ENCODE data around the gene ZFC3H1. TPM values are rescaled to one million over a fixed set of nuclear protein-coding genes. Genes with fewer than 3 reads are reported as not detected.
A peak's percentile ranks its signal among the peaks of the same experiment; 100 is the strongest.

ZFC3H1 gene
- total RNA-seq, 1 experiment from 2014 or later: 11.5 TPM

GRCh38 chr12:71610031-71610795, 53.4 kb downstream of the ZFC3H1 start:
- Histone ChIP-seq H3K36me3 (peaks cover 76% of the 10 kb centered on the region), H3K4me3 (no peak overlapping the region), H3K27me3 (no peaks in the 10 kb centered on the region), H3K9me3 (no peaks in the 10 kb centered on the region)
- DNase-seq: no peak

- Histone ChIP-seq H3K9me3 (no peaks in the 10 kb centered on the region), H3K36me3 (peaks cover 57% of the 10 kb centered on the region), H3K4me3 (no peak overlapping the region), H3K27me3 (no peaks in the 10 kb centered on the region)
- no peak for DNase-seq
Observed at GRCh38 chr12:71607494-71608330, 55.9 kb downstream of the ZFC3H1 start.

DNA sequence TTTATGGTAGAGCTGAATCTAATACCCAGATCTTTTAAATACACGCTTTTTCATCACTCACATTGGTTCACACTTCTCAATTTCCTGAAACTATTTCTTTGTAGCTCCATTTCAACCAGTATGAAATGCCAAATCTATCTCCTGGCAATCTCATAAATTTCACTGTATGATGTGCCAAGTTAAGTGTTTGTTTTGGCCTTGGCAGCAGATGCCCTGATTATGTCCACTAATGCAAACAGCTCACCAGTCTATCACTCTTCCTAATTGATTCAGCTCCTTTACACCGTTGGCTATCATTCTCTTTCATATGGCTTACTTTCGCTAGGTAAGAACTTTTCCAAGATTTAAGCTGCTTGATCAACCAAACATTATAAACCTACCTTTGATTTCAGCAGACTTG, 58.6 kb downstream of the ZFC3H1 start:
- Histone ChIP-seq H3K4me3 (no peak overlapping the region), H3K9me3 (no peaks in the 10 kb centered on the region), H3K27me3 (no peaks in the 10 kb centered on the region), H3K36me3 (peaks cover 38% of the 10 kb centered on the region)
- no peak for DNase-seq

DNA sequence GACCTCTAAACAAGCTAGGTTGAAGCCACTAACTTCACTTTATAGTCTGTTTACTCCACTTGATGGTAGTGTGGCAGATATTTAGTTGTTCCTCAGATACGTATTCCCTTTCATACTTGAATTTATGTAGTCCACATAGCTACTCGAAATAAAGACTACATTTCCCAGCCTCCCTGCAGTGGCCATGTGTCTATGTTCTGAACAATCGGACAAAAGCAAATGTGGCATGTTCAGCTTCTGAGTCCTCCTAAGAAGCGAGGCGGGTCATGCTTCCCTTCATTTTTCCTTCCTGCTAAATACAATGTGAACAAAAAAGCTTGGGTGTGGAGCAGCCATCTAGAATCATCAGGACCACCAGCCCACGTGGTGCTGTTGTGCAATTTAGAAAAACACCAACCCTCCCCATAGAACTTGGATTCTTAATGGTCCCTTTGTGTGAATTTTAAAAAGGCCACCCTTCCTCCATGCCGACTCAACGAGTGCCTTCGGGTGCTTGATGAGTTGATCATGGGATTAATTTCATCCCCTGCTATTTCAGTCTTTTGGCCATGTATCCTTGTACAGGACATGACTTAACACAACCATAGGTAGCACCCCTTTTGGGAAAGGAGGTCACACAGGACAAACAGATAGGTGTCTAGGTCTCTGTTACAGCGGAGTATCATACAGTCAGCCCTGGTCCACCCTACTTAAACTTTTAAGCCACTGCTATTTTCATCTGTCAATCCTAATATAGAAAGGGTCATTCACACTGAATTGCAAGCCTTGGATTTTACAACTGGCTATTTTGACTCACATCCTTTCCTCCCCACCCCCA, 60.7 kb downstream of the ZFC3H1 start:
- no peaks in the 10 kb centered on the region for H3K27me3 ChIP-seq
- no peak overlapping the region for H3K4me3 ChIP-seq
- peaks cover 23% of the 10 kb centered on the region for H3K36me3 ChIP-seq
- H3K9me3 ChIP-seq: no peaks in the 10 kb centered on the region
- DNase-seq: no peak

GRCh38 chr12:71601546-71601945, 62.1 kb downstream of the ZFC3H1 start:
- DNase-seq: no peak
- H3K36me3 ChIP-seq: peaks cover 10% of the 10 kb centered on the region
- no peak overlapping the region for H3K4me3 ChIP-seq
- no peaks in the 10 kb centered on the region for H3K9me3 ChIP-seq
- no peaks in the 10 kb centered on the region for H3K27me3 ChIP-seq

DNA sequence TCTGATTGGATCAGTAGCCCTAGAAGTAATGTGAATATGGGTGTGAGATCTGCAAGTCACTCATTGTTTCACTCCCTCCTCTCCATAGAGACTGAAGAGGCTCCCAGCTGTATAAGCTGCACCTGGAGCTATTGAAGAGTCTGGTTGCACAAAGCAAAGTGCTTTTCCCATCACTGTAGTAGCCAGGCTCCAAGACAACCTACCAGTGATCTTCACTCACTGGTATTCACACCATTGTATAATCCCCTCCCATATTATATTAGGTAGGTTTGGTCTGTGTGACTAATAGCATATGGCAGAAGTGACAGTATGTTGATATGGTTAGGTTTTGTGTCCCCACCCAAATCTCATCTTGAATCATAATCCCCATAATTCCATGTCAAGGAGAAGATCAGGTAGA, 64.4 kb downstream of the ZFC3H1 start:
- no peak for DNase-seq
- H3K27me3 ChIP-seq: no peaks in the 10 kb centered on the region
- H3K4me3 ChIP-seq: no peak overlapping the region
- no peaks in the 10 kb centered on the region for H3K9me3 ChIP-seq
- H3K36me3 ChIP-seq: no peaks in the 10 kb centered on the region

- peak; percentile 8 for DNase-seq
- no peak overlapping the region for H3K4me3 ChIP-seq
- H3K27me3 ChIP-seq: no peaks in the 10 kb centered on the region
- no peaks in the 10 kb centered on the region for H3K36me3 ChIP-seq
- no peaks in the 10 kb centered on the region for H3K9me3 ChIP-seq
Observed at GRCh38 chr12:71594214-71594948, 69.3 kb downstream of the ZFC3H1 start.

GRCh38 chr12:71592841-71593240, 70.8 kb downstream of the ZFC3H1 start:
- no peak overlapping the region for H3K4me3 ChIP-seq
- DNase-seq: no peak
- no peaks in the 10 kb centered on the region for H3K9me3 ChIP-seq
- no peaks in the 10 kb centered on the region for H3K27me3 ChIP-seq
- no peaks in the 10 kb centered on the region for H3K36me3 ChIP-seq

DNA sequence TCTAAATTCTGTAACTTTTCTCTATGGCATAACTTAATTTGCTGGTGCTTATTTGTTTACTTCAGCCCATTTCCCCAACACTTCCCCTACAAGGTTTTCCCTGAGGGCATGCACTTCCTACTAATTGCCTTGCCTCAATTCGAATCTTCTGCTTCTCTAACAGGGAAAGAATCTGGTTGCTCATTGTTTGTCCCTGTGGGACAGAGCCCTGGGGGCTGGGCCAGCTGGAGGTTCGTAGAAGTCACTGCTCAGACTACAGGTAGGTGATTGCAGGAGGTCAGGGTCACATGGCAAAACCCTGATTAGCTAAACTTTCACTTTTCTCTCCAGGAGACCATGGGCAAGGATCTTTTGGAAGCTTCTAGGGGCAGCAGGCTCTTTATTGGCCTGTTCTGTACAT, 72.0 kb downstream of the ZFC3H1 start:
- Histone ChIP-seq H3K4me3 (no peak overlapping the region), H3K9me3 (no peaks in the 10 kb centered on the region), H3K27me3 (no peaks in the 10 kb centered on the region), H3K36me3 (no peaks in the 10 kb centered on the region)
- no peak for DNase-seq

- no peak for DNase-seq
- Histone ChIP-seq H3K27me3 (no peaks in the 10 kb centered on the region), H3K36me3 (no peaks in the 10 kb centered on the region)
Observed at GRCh38 chr12:71589478-71589881, 74.2 kb downstream of the ZFC3H1 start.

DNA sequence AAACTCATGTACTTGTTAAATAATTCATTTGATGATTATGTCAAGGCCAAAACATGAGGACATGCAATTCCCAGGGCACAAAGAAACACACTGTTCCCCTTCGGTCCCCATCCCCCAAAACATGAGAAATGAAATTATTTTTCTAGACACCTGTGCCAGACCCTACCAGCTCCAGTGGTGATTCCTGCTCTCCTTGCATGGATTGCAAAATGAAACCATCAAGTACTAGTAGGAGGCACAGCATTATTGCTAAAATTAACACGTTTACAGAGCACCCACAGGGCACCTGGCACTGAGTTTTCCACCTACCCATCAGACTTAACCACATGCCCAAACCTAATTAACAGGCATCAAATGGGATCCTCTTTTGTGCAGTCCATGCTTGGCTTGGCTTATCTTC, 76.6 kb downstream of the ZFC3H1 start:
- Histone ChIP-seq H3K27me3 (no peaks in the 10 kb centered on the region), H3K36me3 (no peaks in the 10 kb centered on the region), H3K9me3 (no peaks in the 10 kb centered on the region), H3K4me3 (no peak overlapping the region)
- DNase-seq: no peak

More at GRCh38 chr12:71589478-71589881, 74.2 kb downstream of the ZFC3H1 start:
- no peak overlapping the region for H3K4me3 ChIP-seq
- H3K9me3 ChIP-seq: no peaks in the 10 kb centered on the region

- Histone ChIP-seq H3K9me3 (no peaks in the 10 kb centered on the region), H3K36me3 (no peaks in the 10 kb centered on the region), H3K27me3 (no peaks in the 10 kb centered on the region), H3K4me3 (no peak overlapping the region)
- DNase-seq: no peak
Observed at GRCh38 chr12:71585218-71585617, 78.4 kb downstream of the ZFC3H1 start.

GRCh38 chr12:71584356-71584755, 79.3 kb downstream of the ZFC3H1 start:
- Histone ChIP-seq H3K36me3 (no peaks in the 10 kb centered on the region), H3K4me3 (no peak overlapping the region), H3K9me3 (no peaks in the 10 kb centered on the region), H3K27me3 (no peaks in the 10 kb centered on the region)
- DNase-seq: no peak

DNA sequence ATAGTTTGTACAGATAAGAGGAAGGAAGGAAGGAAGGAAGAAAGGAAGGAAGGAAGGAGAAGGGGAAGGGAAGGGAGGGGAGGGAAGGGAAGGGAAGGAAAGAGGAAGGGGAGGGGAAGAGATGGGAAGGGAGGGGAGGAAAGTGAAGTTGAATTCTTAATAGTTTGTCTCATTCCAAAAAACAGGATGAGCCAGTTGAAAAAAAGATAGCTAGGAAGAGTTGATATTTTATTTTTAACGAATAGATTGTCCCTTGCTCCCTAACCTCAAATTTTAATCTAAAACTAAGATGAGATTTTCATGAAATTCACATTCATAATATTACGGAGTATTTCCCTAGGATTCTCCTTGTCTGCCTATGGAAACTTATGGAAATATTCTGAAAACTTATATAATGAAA, 80.7 kb downstream of the ZFC3H1 start:
- Histone ChIP-seq H3K4me3 (no peak overlapping the region), H3K36me3 (no peaks in the 10 kb centered on the region), H3K9me3 (no peaks in the 10 kb centered on the region), H3K27me3 (no peaks in the 10 kb centered on the region)
- DNase-seq: no peak

DNA sequence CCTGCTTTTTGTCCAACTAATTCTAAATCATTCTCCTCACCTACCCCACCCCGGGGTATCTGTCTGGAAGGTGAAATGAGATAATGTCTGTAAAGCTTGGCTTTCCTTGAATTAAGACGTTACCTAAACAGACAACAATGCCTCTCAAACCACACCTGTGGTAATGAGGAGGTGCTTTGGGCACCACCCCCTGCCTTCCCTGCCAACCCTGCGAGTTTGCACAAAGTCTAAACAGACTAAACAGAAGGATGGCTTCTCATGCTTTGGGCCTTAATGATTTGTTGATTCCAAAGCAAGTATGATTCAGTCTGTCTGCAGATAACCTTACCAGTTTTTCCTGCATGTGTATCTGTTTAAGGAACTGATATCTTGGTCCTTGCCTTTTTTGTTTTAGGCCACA, 82.4 kb downstream of the ZFC3H1 start:
- no peaks in the 10 kb centered on the region for H3K9me3 ChIP-seq
- no peaks in the 10 kb centered on the region for H3K36me3 ChIP-seq
- H3K4me3 ChIP-seq: no peak overlapping the region
- H3K27me3 ChIP-seq: no peaks in the 10 kb centered on the region
- DNase-seq: no peak

GRCh38 chr12:71578694-71579258, 84.9 kb downstream of the ZFC3H1 start:
- H3K36me3 ChIP-seq: no peaks in the 10 kb centered on the region
- DNase-seq: no peak
- no peaks in the 10 kb centered on the region for H3K9me3 ChIP-seq
- H3K4me3 ChIP-seq: no peak overlapping the region
- H3K27me3 ChIP-seq: no peaks in the 10 kb centered on the region

All from MG63 (cell line).